COR-L47 (cell line): ENCODE results near the gene POLG2.
"Not testable (repeated sequence)": the region's sequence is repeated elsewhere in the genome, so short reads cannot be mapped to it uniquely, and the experiment has no call there.

Experiments
- DNase-seq: peaks from one replicate; lab custom pipeline; 2025; lab: John Stamatoyannopoulos, UW

The POLG2 gene

DNA sequence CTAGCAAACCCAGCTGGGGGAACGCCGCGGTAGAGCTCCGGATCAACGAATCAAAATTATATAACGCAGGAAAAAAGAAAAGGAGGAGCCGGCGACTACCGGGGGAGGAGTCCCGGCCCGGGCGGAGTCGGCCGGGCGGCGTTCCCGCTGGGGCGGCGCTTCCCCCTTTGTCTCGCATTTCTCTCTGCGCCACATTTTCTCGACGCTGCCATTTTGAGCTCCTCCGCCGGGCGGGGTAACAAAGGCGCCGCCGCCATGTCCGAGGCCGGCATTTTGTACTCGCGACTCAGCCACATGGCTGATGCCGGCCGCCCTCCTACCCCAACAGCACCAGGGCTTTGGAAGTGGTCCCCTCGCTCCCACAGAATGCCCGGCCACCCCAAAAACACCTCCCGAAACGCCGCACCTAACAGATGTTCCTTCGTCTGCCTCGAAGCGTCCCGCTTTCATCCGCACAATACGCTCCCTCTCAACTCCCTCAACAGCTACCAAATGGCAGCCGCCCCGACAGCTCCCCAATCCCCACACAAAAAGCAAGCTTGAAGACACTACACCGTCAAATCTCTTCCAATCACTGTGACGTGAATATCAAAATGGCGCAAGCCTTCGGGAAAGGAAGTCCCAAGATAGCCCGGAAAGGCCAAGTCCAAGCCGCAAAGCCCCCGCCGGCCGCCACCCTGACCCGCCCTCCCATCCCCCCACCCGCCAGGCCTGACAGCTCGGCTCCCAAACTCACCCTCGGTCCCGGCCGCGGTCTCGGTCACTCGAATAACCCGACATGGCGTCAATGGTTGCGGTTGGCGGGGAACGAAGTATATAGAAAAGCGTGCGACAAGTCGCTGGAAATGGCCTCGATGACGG lies 8.7 kb upstream of the POLG2 start:
- peak; percentile 91 for DNase-seq

DNA sequence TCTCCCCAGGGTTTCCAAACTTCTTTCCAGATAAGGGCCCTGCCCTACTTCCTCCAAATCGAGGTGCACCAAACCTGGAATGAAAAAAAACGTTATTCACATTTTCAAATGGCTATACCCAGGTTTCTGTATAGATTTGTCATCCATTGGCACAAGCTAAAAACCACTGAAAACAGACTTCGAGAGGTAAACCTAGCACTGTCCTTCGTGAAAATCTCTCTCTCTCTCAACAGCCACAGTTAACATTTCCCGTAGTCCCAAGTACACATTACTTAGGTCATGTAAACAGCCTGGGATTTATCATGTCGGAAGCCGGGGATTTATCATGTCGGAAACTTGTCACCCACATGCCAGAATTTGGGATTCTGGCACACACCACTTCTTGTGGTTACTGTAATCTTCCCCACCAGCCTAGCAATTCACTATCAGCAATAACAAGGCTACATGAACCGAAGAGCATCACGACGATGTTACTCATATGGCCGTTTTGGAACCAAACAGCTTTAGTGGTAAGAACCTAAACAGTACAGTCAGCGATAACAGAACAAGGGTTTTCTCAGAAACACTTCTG lies 8.0 kb upstream of the POLG2 start:
- no peak for DNase-seq

DNA sequence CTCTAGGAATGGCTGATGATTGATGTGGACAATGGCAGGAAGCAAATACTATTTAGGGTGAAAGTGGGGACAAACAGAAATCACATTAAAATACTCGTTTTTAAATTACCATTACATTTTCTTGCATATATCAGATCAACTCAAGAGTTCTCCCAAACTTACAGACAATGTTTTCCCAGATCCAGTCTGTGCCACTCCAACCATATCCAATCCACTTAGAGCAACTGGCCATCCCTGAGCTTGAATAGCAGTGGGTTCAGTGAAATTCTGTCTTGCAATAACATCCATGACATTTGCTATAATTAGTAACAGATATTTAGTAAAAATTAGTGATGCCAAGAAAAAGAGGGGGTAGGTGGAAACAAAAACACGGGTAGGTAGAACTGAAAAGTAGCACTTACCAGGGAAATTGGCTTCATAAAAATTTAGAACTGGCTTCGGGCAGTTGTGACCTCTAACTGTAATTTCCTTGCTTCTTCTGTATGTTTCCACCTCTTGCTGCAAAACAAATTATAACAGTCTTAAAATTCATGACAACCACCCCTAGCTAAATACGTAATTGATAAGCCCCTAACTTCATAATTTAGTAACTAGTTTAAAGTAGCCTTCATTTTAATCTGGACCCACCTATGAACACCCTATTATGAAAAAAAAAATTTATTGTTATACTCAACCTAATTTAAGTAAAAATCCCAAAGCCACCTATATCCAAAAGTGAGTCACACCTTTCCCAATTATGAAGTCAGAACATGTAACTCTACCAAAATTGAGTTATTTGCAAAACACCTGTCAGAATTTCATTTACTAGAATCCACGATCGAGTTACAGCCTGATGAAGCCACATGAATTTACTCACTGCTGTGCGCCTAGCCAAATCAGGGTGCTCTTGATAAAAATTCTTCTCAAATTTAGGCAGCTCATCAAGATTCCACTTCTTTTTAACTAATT lies 7.2 kb upstream of the POLG2 start:
- DNase-seq = no peak

DNA sequence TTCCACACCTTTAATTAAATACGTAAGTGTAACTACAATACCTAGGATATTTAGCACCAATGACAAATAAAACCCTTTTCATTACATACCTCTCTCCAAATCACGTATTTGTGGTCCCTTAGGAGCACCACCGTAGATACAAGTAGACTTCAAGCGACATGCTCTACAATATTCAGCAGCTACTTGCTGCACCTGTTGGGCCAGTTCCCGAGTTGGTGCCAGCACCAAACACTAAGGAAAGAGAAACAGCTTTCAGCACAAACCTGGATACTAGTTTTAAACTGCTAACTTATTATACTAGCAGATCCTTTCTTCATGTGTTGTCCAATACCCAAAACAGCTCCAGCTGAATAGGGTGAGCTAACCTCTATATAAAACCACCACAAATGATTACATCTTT lies 6.5 kb upstream of the POLG2 start:
- DNase-seq = no peak

DNA sequence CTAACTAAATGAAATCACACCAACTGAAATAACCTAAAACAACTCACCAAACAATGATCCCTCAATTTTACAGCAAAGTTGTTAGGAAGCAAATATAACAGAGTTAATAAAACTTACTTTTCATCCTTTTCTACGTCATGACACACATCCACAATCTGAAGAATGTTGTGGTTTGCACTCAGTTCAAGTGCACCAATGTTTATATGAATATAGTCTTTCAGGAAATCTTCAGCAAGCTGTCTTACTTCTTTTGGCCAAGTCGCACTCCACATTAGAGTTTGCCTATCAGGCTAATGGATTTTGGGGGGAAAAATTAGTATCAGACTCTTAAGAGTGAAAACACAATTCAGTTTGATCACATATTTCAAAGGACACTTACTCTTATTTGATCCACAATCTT lies 6.0 kb upstream of the POLG2 start:
- no peak for DNase-seq

DNA sequence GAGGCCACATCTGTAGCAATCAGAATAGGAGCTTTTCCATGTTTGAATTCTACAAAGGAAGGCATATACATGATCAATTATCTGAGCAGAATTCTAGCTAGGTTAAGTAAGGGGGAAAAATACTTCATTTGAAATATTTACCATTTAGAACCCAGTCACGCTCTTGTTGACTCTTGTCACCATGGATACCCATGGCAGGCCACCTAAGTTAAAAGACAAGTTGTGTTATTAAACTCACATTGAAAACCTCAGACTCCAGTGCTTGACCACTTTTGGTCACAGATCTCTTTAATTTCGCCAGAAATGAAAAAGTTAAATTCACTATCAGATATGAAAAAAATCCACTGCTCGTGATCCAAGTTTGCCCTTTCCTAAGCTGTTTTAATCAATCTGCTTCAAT lies 5.2 kb upstream of the POLG2 start:
- no peak for DNase-seq

DNA sequence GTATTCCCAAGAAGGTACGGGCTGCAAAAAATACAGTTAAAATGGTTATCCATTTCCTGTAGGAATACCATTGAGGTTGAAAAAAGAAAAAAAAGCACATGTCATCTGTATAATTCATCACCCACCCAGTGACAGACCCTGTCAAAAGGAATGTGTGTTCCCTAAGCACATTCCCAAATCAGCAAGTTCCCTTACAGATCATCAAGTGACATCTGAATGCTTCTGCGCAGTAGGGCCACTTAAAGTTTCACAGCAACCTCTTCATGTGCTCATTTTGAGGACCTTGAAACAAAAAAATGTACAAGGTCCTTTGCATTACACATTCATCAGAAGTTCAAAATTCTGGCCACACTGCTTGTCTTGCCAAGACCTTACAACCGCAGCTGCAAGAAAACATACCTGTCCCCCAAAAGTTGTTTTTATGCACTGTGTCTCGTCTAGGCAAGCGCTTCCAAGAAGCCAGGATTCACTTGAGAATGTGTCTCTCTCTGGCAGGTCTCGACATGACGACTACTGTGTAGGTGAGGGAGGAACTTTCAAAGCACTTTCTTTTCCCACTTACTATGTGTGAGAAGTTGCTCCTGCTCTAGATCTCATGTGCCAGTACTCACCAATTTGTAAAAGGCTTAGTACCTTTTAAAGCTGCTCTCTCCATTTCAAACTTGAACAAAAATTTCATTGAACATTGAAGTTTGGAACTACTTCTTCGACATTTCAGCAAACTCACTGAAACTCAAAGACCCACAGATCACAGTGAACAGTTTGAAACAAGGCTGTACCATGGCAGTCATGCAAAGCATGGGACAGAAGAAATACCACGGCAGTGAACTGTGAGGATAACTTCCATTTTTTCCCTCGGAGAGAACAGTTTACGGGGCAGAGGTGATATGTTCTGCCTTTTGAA lies 4.3 kb upstream of the POLG2 start:
- no peak for DNase-seq

DNA sequence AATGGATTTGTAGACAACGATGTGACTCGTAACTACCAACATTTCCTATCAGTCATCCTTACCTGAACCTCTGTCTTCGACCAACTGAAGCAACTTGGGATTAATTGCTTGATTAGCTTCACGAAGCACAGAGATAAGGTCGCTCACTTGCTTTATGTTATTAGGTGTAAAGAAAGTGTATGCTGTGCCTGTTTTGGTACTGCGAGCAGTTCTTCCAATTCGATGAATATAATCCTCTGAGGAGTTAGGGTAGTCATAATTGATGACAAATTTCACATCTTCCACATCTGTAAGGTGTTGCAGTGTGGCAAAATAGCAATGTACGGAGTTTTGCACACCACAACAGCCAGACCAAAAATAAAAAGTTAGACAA lies 3.6 kb upstream of the POLG2 start:
- no peak for DNase-seq

DNA sequence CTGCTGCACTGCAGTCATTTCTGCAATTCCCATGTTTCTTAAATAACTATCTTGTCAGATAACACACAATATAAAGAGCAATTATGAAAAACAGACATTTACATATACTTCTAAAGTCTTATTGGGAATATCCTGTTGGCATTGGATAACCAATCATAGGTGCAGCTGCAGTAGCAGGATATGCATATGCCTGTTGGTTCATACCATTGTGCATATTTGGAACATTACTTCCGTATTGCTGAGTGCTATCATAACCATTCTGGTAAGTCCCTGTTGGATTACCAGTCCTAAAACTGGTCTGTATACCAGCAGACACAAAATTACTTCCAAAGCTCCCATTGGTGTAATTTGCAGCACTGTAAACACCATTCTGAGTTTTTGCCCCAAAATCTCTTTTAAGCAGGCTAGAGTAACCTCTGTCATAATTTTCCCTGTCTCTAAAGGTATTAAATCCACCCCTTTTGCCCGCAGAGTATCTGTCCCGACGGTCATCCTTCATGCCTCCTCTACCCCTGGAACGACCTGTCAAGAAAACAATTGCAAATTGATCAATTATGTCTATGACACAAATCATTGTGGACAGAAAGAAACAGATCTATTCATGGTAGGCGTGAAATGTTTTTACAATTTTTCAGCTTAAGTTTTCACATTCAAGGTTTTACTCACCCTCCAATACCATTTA lies 3.1 kb upstream of the POLG2 start:
- DNase-seq = no peak

DNA sequence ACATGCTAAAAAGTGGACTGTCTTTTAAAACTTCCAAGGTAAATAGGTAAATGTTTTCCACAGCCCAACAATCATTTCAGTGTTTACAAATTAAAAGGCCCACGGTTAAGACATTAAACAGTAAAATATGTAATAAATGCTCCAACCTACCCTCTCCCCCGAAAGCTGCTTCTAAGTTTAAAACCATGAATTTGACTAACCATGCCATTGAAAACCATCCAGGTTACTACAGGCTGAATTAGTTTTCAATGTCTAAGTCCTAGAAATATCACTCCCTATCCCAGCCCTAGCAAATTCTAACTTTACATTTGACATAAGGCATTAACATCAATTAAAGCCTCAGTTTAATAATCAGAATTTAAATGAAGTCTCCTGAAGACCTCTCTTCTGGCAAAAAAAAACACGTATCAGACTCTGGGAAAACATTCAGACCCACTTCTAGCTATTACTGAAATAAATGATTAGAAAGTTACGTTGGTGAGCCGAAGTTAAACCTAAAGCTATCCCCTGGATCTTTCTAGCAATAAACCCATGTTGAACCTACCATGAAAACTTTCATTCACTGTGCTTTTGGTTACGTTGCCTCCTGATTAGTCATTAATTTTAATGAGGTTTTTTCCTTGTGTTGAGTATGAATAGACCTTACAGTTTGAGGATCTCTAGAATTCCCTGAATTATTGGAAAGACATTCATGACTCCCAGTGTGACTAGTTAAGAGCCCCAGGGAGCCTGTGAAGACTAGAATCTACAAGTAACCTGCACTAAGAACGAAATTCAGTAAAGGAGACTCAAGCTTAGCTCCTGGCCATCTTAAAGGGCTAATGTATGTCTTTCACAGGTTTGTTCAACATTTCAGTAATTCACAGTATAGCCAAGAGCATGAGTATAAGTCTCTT lies 1.7 kb upstream of the POLG2 start:
- no peak for DNase-seq

DNA sequence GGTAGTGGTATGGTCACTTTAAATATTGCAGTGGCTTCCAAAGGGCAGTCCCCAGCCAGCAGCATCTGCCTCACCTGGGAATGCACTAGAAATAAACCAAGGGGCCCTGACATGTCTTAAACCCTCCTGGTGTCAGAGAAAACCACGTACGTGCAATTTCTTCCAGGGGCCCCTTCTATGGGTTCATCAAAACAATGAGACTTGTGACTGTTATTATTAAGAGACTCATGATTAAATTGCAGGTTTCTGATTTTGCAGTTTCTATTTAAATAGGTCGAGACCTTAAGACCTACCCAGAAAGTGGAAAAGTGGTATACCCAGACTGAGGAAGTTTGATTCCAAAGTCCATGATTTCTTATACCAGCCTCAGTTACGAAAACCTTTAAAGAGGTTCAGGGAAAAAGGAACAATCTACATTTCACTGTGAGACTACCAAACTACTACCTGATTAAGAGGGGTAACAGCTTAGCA lies 746 bp upstream of the POLG2 start:
- no peak for DNase-seq

DNA sequence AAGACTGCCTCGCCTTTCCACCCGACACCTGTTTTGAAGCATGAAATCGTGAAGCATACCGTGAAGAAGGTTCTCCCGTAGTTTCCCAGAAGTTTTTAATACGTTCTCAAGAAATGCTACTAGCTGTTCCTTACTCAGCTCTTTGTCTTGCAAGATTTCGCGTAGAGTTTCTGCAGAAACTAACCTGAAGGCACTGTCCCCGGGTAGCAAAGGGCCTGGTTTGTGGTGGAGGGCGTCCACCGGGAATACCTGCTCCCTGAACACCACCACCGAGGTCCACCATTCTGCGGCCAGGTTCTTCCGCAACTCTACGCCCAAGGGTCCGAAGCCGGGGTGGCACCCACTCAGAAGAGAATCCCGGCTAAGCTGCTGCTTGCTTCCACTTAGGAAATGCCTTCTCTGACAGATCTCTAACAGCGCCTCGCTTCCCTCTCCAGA lies 487 bp downstream of the POLG2 start:
- no peak for DNase-seq

DNA sequence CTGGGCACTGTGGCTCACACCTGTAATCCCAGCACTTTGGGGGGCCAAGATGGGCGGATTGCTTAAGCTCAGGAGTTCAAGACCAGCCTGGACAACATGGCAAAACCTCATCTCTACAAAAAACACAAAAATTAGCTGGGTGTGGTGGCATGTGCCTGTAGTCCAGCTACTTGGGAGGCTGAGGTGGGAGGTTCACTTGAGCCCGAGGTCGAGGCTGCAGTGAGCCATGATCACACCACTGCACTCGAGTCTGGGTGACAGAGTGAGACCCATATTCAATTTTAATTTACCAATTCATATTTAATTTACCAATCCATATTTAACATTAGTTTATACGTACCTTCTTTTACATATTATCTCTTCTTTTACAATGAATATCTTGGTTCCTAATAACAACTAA lies 1.6 kb downstream of the POLG2 start:
- not testable (repeated sequence) for DNase-seq

DNA sequence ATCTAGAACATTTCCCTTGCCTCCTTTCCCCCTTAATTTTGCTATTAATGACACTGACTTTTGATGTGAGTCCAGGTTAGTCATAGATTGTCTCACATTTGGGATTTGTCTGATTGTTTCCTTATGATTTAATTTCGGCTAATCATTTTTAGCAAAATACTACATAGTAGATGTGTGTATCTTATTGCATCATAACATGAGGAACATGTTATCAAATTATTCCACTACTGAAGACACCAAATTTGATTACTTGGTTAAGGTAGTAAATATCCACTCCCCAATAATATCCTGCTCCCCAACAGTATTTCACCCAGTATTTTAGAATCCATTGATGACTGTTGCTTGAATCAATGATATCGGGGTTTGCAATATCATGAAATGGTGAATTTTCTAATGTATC lies 2.7 kb downstream of the POLG2 start:
- no peak for DNase-seq

DNA sequence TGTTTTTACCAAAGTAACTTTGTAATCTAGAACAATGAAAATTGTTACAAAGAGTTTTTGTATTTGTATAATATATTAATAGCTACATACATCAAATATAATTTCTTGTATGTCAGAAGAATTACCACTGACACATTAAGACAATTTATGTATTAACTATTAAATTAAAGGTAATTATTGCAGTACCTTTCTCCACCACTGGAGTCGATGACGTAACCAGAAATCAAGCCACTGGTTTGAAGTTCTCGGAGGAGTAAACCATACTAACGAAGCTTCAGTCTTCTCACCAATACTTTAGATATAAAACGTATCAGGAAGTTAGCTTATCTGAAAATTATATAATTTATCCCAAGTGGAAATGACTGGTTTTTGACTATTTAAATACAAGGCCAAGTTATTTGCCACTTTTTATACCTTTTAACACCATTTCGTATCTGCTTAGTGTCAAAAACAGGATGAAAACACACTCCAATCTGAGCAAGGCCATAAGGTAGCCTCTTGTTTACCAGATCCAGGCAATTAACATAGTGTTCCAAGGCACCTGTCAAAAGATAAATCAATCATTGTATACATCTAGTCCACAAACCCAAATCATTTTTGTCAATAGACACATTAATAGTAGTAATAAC lies 4.3 kb downstream of the POLG2 start:
- no peak for DNase-seq

DNA sequence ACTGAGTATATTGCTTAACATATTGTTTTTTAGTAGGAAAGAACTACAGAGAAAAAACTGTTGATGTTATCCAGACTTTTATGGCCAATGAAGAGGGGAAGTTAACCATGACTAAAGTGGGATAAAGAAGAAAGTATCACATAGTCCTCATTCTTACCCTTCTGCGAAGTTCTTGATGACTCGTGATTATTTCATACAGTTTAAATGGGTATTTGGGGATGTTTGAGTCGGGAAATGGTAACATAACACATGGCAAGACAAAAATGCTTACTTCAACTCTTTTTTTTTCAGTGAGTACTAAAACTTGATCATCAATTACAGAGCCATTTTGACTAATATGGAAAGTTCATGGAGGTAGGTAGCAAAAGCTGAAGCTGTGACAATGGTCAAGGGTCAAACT lies 4.9 kb downstream of the POLG2 start:
- DNase-seq = no peak

DNA sequence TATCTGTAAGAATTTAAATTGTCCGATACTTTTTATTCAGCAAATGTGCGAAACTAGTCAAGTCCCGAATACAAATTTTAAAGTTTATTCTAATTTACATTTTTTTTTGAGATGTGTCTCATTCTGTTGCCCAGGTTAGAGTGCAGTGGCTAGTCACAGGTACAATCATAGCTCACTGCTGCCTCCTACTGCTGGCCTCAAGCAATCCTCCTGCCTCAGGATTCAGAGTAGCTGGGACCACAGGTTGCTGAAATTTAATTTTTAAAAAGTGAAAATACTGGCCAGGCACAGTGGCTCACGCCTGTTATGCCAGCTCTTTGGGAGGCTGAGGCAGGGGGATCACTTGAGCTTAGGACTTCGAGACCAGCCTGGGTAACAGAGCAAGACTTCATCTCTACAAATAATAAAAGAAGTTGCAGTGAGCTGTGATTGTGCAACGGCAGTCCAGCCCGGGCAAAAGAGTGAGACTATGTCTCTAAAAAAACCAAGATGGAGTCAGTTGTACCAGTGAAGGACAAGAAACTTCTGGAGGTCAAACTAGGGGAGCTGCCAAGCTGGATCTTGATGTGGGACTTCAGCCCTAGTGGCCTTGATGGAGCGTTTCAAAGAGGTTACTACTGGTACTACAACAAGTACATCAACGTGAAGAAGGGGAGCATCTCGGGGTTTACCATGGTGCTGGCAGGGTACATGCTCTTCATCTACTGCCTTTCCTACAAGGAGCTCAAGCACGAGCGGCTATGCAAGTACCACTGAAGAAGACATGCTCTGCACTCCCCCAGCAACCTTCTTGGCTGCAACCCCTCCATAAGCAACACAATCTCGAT lies 5.6 kb downstream of the POLG2 start:
- DNase-seq = no peak

DNA sequence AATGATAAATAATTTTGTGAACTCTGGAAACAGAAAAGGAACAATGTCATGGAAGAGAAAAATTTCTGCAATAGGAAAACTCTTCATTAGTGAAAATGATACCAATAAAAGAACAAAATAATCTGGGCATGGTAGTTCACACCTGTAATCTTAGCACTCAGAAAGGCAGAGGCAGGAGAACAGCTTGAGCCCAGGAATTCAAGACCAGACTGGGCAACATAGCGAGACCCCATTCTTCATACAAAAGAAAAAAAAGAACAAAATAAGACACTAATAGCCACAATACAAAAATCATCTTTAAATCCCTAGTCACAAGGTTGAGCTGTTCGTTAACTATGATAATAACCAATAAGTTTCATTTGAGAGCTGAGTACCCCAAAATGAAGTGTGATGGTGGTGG lies 8.6 kb downstream of the POLG2 start:
- DNase-seq = no peak

DNA sequence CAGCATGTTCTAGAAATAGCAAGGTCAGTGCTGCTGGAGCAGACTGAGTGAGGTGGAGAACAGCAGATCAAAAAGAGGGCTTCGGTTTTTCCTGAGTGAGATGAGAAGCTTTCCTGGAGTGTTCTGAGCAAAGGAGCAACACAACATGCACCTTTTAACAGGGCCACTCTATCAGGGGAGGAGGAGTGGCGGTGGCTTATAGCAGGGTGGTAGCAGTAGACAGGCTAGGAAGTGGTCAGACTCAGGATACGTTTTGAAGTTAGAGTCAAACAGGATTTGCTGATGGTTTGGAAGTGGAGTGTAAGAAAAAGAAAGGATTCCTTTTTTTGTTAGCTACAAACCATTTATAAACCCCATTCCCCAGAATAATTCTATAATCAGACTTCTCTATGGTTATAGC lies 12.5 kb downstream of the POLG2 start:
- DNase-seq = no peak
